Measurements from ENCODE around the gene PDLIM3. TPM values are rescaled to one million over a fixed set of nuclear protein-coding genes. Genes with fewer than 3 reads are reported as not detected.
"Not testable (repeated sequence)": the region's sequence is repeated elsewhere in the genome, so short reads cannot be mapped to it uniquely, and the experiment has no call there.

The PDLIM3 gene
- total RNA-seq, 4 donors from 2014 or later, result 1,279 to 2,098 (median 1,627) TPM

DNA sequence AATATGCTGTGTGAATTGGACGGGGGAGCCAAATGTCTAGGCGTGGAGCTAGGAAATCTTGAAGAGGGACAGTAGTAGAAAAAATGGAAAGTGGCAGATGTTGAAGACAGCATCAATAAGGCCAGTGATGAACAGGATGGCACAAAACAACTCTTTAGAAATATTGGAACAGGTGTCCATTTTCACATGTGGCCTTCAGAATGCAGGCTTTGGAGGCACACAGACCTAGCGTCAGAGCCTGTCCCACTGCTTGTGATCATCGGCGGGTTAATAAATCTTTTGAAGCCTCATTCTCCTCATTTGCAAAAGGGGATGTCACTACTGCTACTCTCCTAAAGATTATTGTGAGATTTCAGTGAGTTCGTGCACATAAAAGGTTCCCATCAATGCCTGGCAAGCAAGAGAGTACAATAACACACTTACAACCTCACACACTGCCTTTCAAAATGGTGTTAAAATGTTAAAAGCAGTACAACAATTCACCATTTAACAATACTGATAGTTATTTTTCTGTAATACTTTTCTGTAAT lies 2.4 kb downstream of the PDLIM3 start:
- no peaks in the 10 kb centered on the region for H3K9me3 ChIP-seq
- H3K27ac ChIP-seq (replicated peaks in 1 of 4), result peak overlapping the region; percentile 97 to 100 (median 99)
- 43% methylated on average over 6 of the region's 6 CpGs for WGBS
- no peak for DNase-seq (ENCODE audit: extremely low spot score)
- peaks cover 0 to 7% (median 0%) of the 10 kb centered on the region in 4 donors for H3K27me3 ChIP-seq
- peak overlapping the region; percentile 84 to 98 (median 92) for H3K4me3 ChIP-seq
- H3K4me1 ChIP-seq, result peaks cover 23 to 62% (median 56%) of the 10 kb centered on the region in 4 donors
- no peaks in the 10 kb centered on the region for H3K36me3 ChIP-seq
- intact Hi-C loops (cut with DNase I), result no loop called here
- TF ChIP-seq, protein P1, sequence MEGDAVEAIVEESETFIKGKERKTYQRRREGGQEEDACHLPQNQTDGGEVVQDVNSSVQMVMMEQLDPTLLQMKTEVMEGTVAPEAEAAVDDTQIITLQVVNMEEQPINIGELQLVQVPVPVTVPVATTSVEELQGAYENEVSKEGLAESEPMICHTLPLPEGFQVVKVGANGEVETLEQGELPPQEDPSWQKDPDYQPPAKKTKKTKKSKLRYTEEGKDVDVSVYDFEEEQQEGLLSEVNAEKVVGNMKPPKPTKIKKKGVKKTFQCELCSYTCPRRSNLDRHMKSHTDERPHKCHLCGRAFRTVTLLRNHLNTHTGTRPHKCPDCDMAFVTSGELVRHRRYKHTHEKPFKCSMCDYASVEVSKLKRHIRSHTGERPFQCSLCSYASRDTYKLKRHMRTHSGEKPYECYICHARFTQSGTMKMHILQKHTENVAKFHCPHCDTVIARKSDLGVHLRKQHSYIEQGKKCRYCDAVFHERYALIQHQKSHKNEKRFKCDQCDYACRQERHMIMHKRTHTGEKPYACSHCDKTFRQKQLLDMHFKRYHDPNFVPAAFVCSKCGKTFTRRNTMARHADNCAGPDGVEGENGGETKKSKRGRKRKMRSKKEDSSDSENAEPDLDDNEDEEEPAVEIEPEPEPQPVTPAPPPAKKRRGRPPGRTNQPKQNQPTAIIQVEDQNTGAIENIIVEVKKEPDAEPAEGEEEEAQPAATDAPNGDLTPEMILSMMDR (IDR thresholded peaks at IDR 0.05), result no peak
- no peak for TF ChIP-seq POLR2A (IDR thresholded peaks at IDR 0.05; ENCODE audit: low read depth)
- TF ChIP-seq POLR2AphosphoS5 (IDR thresholded peaks at IDR 0.05), result no peak
- TF ChIP-seq EP300 (IDR thresholded peaks at IDR 0.05), result no peak

DNA sequence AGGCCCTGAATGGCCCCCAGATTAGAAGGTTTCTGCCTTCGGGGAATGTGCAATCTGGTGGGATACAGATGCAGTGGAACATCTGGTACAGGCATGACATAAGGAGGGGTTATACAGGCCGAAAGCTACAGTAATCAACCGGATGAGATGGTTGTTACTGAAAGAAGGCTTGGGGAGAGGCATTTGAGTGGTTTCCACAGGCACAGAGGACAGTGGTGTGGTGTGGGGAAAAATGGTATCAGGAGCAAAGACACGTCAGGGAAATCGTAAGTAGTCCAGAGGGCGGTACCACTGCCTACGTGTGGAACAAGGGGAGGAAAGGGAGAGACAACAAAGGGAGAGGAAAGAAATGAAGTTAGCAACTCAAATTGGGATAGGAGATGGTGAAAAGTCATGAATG lies 3.0 kb downstream of the PDLIM3 start:
- intact Hi-C loops (cut with DNase I), result no loop called here
- peak overlapping the region; percentile 84 to 98 (median 92) for H3K4me3 ChIP-seq
- peak overlapping the region; percentile 97 to 100 (median 99) for H3K27ac ChIP-seq (replicated peaks in 1 of 4)
- H3K36me3 ChIP-seq, result no peaks in the 10 kb centered on the region
- WGBS, result 45% methylated on average over 7 of the region's 7 CpGs
- no peak for DNase-seq (ENCODE audit: extremely low spot score)
- peaks cover 23 to 66% (median 61%) of the 10 kb centered on the region in 4 donors for H3K4me1 ChIP-seq
- TF ChIP-seq POLR2AphosphoS5 (IDR thresholded peaks at IDR 0.05), result peak; percentile 77 to 90
- TF ChIP-seq, protein P1 (IDR thresholded peaks at IDR 0.05), result no peak
- peaks cover 0 to 7% (median 0%) of the 10 kb centered on the region in 4 donors for H3K27me3 ChIP-seq
- H3K9me3 ChIP-seq, result no peaks in the 10 kb centered on the region

DNA sequence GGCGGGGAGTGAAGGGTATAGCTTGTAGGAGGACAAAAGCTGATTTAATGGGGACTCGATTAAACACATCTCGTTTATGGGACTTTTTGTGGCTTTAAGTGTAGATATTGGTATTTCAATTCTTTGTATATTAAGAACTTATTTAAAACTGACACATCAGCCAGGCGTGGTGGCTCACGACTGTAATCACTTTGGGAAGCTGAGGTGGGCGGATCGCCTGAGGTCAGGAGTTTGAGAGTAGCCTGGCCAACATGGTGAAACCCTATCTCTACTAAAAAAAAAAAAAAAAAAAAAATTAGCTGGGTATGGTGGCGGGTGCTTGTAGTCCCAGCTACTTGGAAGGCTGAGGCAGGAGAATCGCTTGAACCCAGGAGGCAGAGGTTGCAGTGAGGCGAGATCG lies 3.7 kb downstream of the PDLIM3 start:
- H3K4me3 ChIP-seq, result peak overlapping the region; percentile 84 to 98 (median 92)
- intact Hi-C loops (cut with DNase I); H3K36me3 ChIP-seq; H3K27me3 ChIP-seq; DNase-seq (ENCODE audit: extremely low spot score); H3K9me3 ChIP-seq: not testable (repeated sequence)
- peaks cover 21 to 64% (median 60%) of the 10 kb centered on the region in 4 donors for H3K4me1 ChIP-seq
- peak overlapping the region; percentile 97 to 100 (median 99) for H3K27ac ChIP-seq (replicated peaks in 1 of 4)
- 50% methylated on average over 11 of the region's 11 CpGs for WGBS

DNA sequence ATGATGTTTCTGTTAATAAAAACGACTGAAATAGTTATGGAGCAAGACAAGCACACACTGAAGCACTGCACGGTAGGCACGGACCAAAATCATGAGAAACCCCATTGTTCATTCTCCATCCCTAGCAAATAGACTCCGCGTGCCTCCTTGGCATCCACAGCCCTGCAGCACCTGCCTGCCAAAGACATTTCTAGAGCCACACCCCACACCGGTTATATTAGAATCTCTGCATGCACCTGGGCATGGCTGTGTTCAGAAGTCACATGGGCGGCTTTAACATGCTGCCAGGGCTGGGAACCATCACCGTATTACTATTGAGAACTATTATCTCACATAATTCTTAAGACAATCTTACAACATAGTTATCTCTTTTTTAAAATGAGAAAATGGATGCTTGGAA lies 5.9 kb downstream of the PDLIM3 start:
- intact Hi-C loops (cut with DNase I), result no loop called here
- no peaks in the 10 kb centered on the region for H3K27me3 ChIP-seq
- whole genome bisulfite sequencing, result 45% methylated on average over 7 of the region's 8 CpGs
- peak overlapping the region; percentile 97 to 100 (median 99) for H3K27ac ChIP-seq (replicated peaks in 1 of 4)
- no peak for DNase-seq (ENCODE audit: extremely low spot score)
- peaks cover 0 to 7% (median 0%) of the 10 kb centered on the region in 4 donors for H3K9me3 ChIP-seq
- TF ChIP-seq, protein P1 (IDR thresholded peaks at IDR 0.05), result no peak
- TF ChIP-seq EP300 (IDR thresholded peaks at IDR 0.05) (no peak), POLR2A (IDR thresholded peaks at IDR 0.05; ENCODE audit: low read depth) (no peak), POLR2AphosphoS5 (IDR thresholded peaks at IDR 0.05) (peak; percentile 29 to 41)
- peak overlapping the region in 3 of 4 donors; percentile 12 to 98 (median 17) for H3K4me3 ChIP-seq
- H3K4me1 ChIP-seq, result peaks cover 21 to 61% (median 59%) of the 10 kb centered on the region in 4 donors
- peaks cover under 1 to 6% (median 3%) of the 10 kb centered on the region in 4 donors for H3K36me3 ChIP-seq

DNA sequence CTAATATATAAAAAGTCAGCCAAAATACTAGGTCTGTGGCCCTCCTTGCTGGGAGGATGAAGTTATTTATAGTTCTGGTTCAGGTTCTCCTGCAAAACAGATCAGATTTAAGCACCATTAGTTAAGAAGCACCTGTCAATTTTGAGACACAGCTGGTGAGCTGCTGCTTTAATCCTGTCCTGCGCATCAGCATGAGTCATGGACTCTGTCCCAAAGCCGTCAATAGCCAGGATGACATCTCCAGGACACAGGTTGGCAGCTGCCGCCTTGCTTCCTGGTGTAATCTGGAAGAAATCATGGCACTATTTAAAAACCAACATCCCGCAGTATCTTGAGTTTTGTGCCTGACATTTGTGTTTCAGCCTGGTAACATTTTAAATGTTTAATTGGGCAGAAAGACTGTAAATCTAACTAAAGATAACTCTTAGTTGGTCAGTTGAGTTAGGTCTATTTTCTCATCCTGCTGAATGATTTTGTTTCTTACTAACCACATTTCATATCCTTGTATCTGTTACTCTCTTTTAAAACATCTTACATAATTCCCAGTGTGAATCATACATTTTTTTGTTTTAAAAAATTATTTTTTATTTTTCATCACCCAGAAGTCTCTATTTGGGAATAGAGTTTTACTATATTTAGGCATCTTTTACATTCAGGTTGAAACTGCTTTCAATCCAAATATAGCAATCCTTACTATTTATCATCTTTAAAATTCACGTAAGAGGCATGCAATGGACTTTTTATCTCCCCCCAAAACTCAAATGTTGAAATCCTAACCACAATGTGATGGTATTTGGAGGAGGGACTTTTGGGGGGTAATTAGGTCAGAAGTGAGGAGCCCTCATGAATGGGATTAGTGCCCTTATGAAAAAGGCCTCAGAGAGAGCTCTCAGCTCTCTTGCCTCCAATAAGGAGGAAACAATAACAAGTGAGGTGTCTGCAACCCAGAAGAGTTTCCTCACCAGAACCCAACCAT lies 10.1 kb downstream of the PDLIM3 start:
- peaks cover 10 to 34% (median 17%) of the 10 kb centered on the region in 4 donors for H3K36me3 ChIP-seq
- no peaks in the 10 kb centered on the region for H3K27me3 ChIP-seq
- peaks cover 18 to 68% (median 55%) of the 10 kb centered on the region in 4 donors for H3K4me1 ChIP-seq
- peak; percentile 22 to 61 for TF ChIP-seq POLR2AphosphoS5 (IDR thresholded peaks at IDR 0.05)
- TF ChIP-seq, protein P1 (IDR thresholded peaks at IDR 0.05), result no peak
- H3K27ac ChIP-seq (replicated peaks in 1 of 4), result peak overlapping the region; percentile 75 to 100 (median 86)
- 48% methylated on average over 5 of the region's 5 CpGs for WGBS
- no peak overlapping the region for H3K4me3 ChIP-seq
- DNase-seq (ENCODE audit: extremely low spot score), result no peak
- peaks cover 0 to 7% (median 0%) of the 10 kb centered on the region in 4 donors for H3K9me3 ChIP-seq
- intact Hi-C loops (cut with DNase I), result no loop called here

All from esophagus muscularis mucosa (tissue), 4 donors.